Measurements from ENCODE around the gene DOCK2.

GRCh38 chr5:169827769-169828168, 190.7 kb downstream of the DOCK2 start:
- TF ChIP-seq CTCF (IDR thresholded peaks at IDR 0.05) (no peak), POLR2A (IDR thresholded peaks at IDR 0.05) (no peak), POLR2AphosphoS5 (IDR thresholded peaks at IDR 0.05) (no peak)
